ENCODE results near the gene IMPA2.

Gene IMPA2

GRCh38 chr18:11946756-11947155 is 34.6 kb upstream of the IMPA2 start:
- Histone ChIP-seq H3K14ac (ENCODE audit: low read length) (no peak overlapping the region), H4K8ac (ENCODE audit: low read depth, low read length) (no peak overlapping the region), H2AFZ (ENCODE audit: low read length) (peak overlapping the region; percentile 85), H3K27ac (replicated peaks; ENCODE audit: low read length) (no peak overlapping the region), H3K18ac (ENCODE audit: low read length) (no peak overlapping the region), H3K4me1 (ENCODE audit: control insufficient read depth in 2 of 2, insufficient read depth in 1 of 2, low read depth in 1 of 2, low read length in 2 of 2) (peaks cover 10 to 12% of the 10 kb centered on the region in 2 donors), H3K4ac (ENCODE audit: low read length) (no peak overlapping the region), H3K4me2 (ENCODE audit: insufficient read depth, low read length, poor library complexity, severe bottlenecking) (no peak overlapping the region), H3K9me3 (replicated peaks in 1 of 2; ENCODE audit: control insufficient read depth in 2 of 2, insufficient read depth in 1 of 2, low read depth in 1 of 2, low read length in 2 of 2) (peaks cover 0 to 3% of the 10 kb centered on the region in 2 donors), H2AK5ac (ENCODE audit: low read depth, low read length) (no peak overlapping the region), H3K9ac (ENCODE audit: low read depth, low read length, poor library complexity) (no peak overlapping the region), H3K27me3 (ENCODE audit: control insufficient read depth in 3 of 3, insufficient read depth in 3 of 3, low read depth in 1 of 3, low read length in 3 of 3) (no peaks in the 10 kb centered on the region), H3K4me3 (ENCODE audit: low read length in 2 of 2) (peak overlapping the region in 1 of 2 donors; percentile 1), H2BK12ac (ENCODE audit: low read length) (no peak overlapping the region), H2BK15ac (ENCODE audit: low read length) (no peak overlapping the region), H3K23ac (ENCODE audit: low read depth, low read length, poor library complexity) (no peak overlapping the region), H3K36me3 (replicated peaks in 1 of 2; ENCODE audit: control insufficient read depth in 2 of 2, insufficient read depth in 2 of 2, low read length in 2 of 2) (no peaks in the 10 kb centered on the region), H2BK5ac (ENCODE audit: low read length) (no peak overlapping the region), H2BK120ac (ENCODE audit: low read depth, low read length) (no peak overlapping the region), H4K91ac (ENCODE audit: low read depth, low read length, poor library complexity) (no peak overlapping the region), H3K79me1 (ENCODE audit: low read depth, low read length) (no peaks in the 10 kb centered on the region)
- no CpG with 5 or more reads among the region's 3 CpGs for WGBS, 2 donors (ENCODE audit: extremely low coverage in 2 of 2, insufficient read length in 2 of 2, insufficient replicate concordance in 1 of 2)
- no peak for DNase-seq (ENCODE audit: low spot score)

GRCh38 chr18:11947214-11948191 is 33.8 kb upstream of the IMPA2 start:
- H3K4me2 ChIP-seq (ENCODE audit: insufficient read depth, low read length, poor library complexity, severe bottlenecking), result peak overlapping the region; percentile 76

GRCh38 chr18:11948852-11949523 is 32.3 kb upstream of the IMPA2 start:
- Histone ChIP-seq H3K9ac (ENCODE audit: low read depth, low read length, poor library complexity) (no peak overlapping the region), H3K4ac (ENCODE audit: low read length) (no peak overlapping the region), H4K91ac (ENCODE audit: low read depth, low read length, poor library complexity) (no peak overlapping the region), H4K8ac (ENCODE audit: low read depth, low read length) (no peak overlapping the region), H3K4me3 (ENCODE audit: low read length in 2 of 2) (no peak overlapping the region), H3K27me3 (ENCODE audit: control insufficient read depth in 3 of 3, insufficient read depth in 3 of 3, low read depth in 1 of 3, low read length in 3 of 3) (no peaks in the 10 kb centered on the region), H2BK12ac (ENCODE audit: low read length) (no peak overlapping the region), H3K36me3 (replicated peaks in 1 of 2; ENCODE audit: control insufficient read depth in 2 of 2, insufficient read depth in 2 of 2, low read length in 2 of 2) (no peaks in the 10 kb centered on the region), H3K4me2 (ENCODE audit: insufficient read depth, low read length, poor library complexity, severe bottlenecking) (no peak overlapping the region), H2BK5ac (ENCODE audit: low read length) (no peak overlapping the region), H3K18ac (ENCODE audit: low read length) (peak overlapping the region; percentile 13), H3K27ac (replicated peaks; ENCODE audit: low read length) (no peak overlapping the region), H3K9me3 (replicated peaks in 1 of 2; ENCODE audit: control insufficient read depth in 2 of 2, insufficient read depth in 1 of 2, low read depth in 1 of 2, low read length in 2 of 2) (no peaks in the 10 kb centered on the region), H3K4me1 (ENCODE audit: control insufficient read depth in 2 of 2, insufficient read depth in 1 of 2, low read depth in 1 of 2, low read length in 2 of 2) (peaks cover 12% of the 10 kb centered on the region in 2 donors), H3K23ac (ENCODE audit: low read depth, low read length, poor library complexity) (no peak overlapping the region), H2AK5ac (ENCODE audit: low read depth, low read length) (no peak overlapping the region), H3K14ac (ENCODE audit: low read length) (no peak overlapping the region), H2BK15ac (ENCODE audit: low read length) (no peak overlapping the region), H2AFZ (ENCODE audit: low read length) (no peak overlapping the region), H3K79me1 (ENCODE audit: low read depth, low read length) (no peaks in the 10 kb centered on the region), H2BK120ac (ENCODE audit: low read depth, low read length) (no peak overlapping the region)
- no peak for DNase-seq (ENCODE audit: low spot score)
- no CpG with 5 or more reads among the region's 6 CpGs for WGBS, 2 donors (ENCODE audit: extremely low coverage in 2 of 2, insufficient read length in 2 of 2, insufficient replicate concordance in 1 of 2)

More at GRCh38 chr18:11947214-11948191, 33.8 kb upstream of the IMPA2 start:
- peak overlapping the region; percentile 1 to 76 for H3K4me3 ChIP-seq (ENCODE audit: low read length in 2 of 2)
- H4K8ac ChIP-seq (ENCODE audit: low read depth, low read length), result no peak overlapping the region
- H3K27ac ChIP-seq (replicated peaks; ENCODE audit: low read length), result no peak overlapping the region
- no peaks in the 10 kb centered on the region for H3K36me3 ChIP-seq (replicated peaks in 1 of 2; ENCODE audit: control insufficient read depth in 2 of 2, insufficient read depth in 2 of 2, low read length in 2 of 2)
- no peaks in the 10 kb centered on the region for H3K79me1 ChIP-seq (ENCODE audit: low read depth, low read length)
- no peak overlapping the region for H2BK120ac ChIP-seq (ENCODE audit: low read depth, low read length)
- H3K14ac ChIP-seq (ENCODE audit: low read length), result no peak overlapping the region
- no peak overlapping the region for H3K4ac ChIP-seq (ENCODE audit: low read length)
- H3K27me3 ChIP-seq (ENCODE audit: control insufficient read depth in 3 of 3, insufficient read depth in 3 of 3, low read depth in 1 of 3, low read length in 3 of 3), result no peaks in the 10 kb centered on the region
- peak overlapping the region; percentile 61 for H2BK5ac ChIP-seq (ENCODE audit: low read length)
- H2AK5ac ChIP-seq (ENCODE audit: low read depth, low read length), result peak overlapping the region; percentile 33
- peaks cover 12% of the 10 kb centered on the region in 2 donors for H3K4me1 ChIP-seq (ENCODE audit: control insufficient read depth in 2 of 2, insufficient read depth in 1 of 2, low read depth in 1 of 2, low read length in 2 of 2)
- WGBS, 2 donors (ENCODE audit: extremely low coverage in 2 of 2, insufficient read length in 2 of 2, insufficient replicate concordance in 1 of 2), result no CpG with 5 or more reads among the region's 55 CpGs
- peak overlapping the region; percentile 57 for H3K9ac ChIP-seq (ENCODE audit: low read depth, low read length, poor library complexity)
- H3K9me3 ChIP-seq (replicated peaks in 1 of 2; ENCODE audit: control insufficient read depth in 2 of 2, insufficient read depth in 1 of 2, low read depth in 1 of 2, low read length in 2 of 2), result peaks cover 0 to 3% of the 10 kb centered on the region in 2 donors
- H4K91ac ChIP-seq (ENCODE audit: low read depth, low read length, poor library complexity), result no peak overlapping the region
- DNase-seq (ENCODE audit: low spot score), result peak; percentile 54
- no peak overlapping the region for H2BK12ac ChIP-seq (ENCODE audit: low read length)
- H3K23ac ChIP-seq (ENCODE audit: low read depth, low read length, poor library complexity), result peak overlapping the region; percentile 26
- peak overlapping the region; percentile 70 for H2BK15ac ChIP-seq (ENCODE audit: low read length)
- H3K18ac ChIP-seq (ENCODE audit: low read length), result peak overlapping the region; percentile 97
- peak overlapping the region; percentile 85 for H2AFZ ChIP-seq (ENCODE audit: low read length)

- DNase-seq (ENCODE audit: low spot score), result no peak
- Histone ChIP-seq H3K9ac (ENCODE audit: low read depth, low read length, poor library complexity) (no peak overlapping the region), H4K91ac (ENCODE audit: low read depth, low read length, poor library complexity) (no peak overlapping the region), H2AK5ac (ENCODE audit: low read depth, low read length) (peak overlapping the region; percentile 58), H2BK15ac (ENCODE audit: low read length) (no peak overlapping the region), H2BK12ac (ENCODE audit: low read length) (no peak overlapping the region), H3K27ac (replicated peaks; ENCODE audit: low read length) (no peak overlapping the region), H2AFZ (ENCODE audit: low read length) (no peak overlapping the region), H3K4me2 (ENCODE audit: insufficient read depth, low read length, poor library complexity, severe bottlenecking) (no peak overlapping the region), H3K18ac (ENCODE audit: low read length) (no peak overlapping the region), H3K23ac (ENCODE audit: low read depth, low read length, poor library complexity) (no peak overlapping the region), H3K4me3 (ENCODE audit: low read length in 2 of 2) (no peak overlapping the region), H2BK120ac (ENCODE audit: low read depth, low read length) (no peak overlapping the region), H3K14ac (ENCODE audit: low read length) (no peak overlapping the region), H4K8ac (ENCODE audit: low read depth, low read length) (no peak overlapping the region), H3K36me3 (replicated peaks in 1 of 2; ENCODE audit: control insufficient read depth in 2 of 2, insufficient read depth in 2 of 2, low read length in 2 of 2) (no peaks in the 10 kb centered on the region), H3K27me3 (ENCODE audit: control insufficient read depth in 3 of 3, insufficient read depth in 3 of 3, low read depth in 1 of 3, low read length in 3 of 3) (no peaks in the 10 kb centered on the region), H3K9me3 (replicated peaks in 1 of 2; ENCODE audit: control insufficient read depth in 2 of 2, insufficient read depth in 1 of 2, low read depth in 1 of 2, low read length in 2 of 2) (no peaks in the 10 kb centered on the region), H3K4ac (ENCODE audit: low read length) (no peak overlapping the region), H2BK5ac (ENCODE audit: low read length) (no peak overlapping the region), H3K79me1 (ENCODE audit: low read depth, low read length) (no peaks in the 10 kb centered on the region), H3K4me1 (ENCODE audit: control insufficient read depth in 2 of 2, insufficient read depth in 1 of 2, low read depth in 1 of 2, low read length in 2 of 2) (peaks cover 12% of the 10 kb centered on the region in 2 donors)
- WGBS, 2 donors (ENCODE audit: extremely low coverage in 2 of 2, insufficient read length in 2 of 2, insufficient replicate concordance in 1 of 2), result no CpG with 5 or more reads among the region's 5 CpGs
Measured at GRCh38 chr18:11950824-11951223, 30.5 kb upstream of the IMPA2 start.
